ENCODE results near the gene PHC2. TPM values are rescaled to one million over a fixed set of nuclear protein-coding genes. Genes with fewer than 3 reads are reported as not detected.

Gene PHC2
- total and polyA plus RNA-seq, 2 of the 13 experiments (the other 11 are each of a cell fraction or from before 2014, with no cell fraction given): 52.5 to 84.9 TPM

DNA sequence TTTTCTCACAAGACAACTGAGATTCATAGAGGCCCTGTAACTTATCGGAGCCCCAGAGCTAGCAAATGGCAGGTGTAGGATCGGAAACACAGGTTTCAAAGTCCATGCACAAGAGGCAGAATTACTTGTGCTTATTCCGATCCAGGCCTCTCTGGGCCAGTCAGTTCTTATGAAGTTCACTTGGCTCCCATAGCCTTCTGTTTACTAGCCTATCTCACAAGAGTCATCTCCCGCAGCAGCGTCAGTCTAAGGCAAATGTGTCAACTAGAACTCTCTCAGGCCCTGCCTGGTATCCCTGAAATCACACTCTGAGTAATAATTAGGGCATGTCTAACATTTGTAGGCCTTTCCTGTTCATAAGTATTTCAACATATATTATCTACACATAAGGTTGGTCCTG is 43.3 kb downstream of the PHC2 start:
- intact Hi-C loops (cut with micrococcal nuclease; ENCODE audit: unreplicated experiment) (no loop called here), in situ Hi-C loops (cut with HindIII; ENCODE audit: extremely low pct_ligation_motif_present, low pct_unique_long_range_greater_than_20kb) (no loop called here)
- H3K79me2 ChIP-seq (ENCODE audit: insufficient read depth, low read length): no peaks in the 10 kb centered on the region
- no peak overlapping the region for H3K4me3 ChIP-seq (replicated peaks in 1 of 3; ENCODE audit: insufficient read depth in 1 of 3, low read depth in 2 of 3, low read length in 3 of 3)
- FAIRE-seq (no peak), DNase-seq (ENCODE audit: low spot score) (no peak), ATAC-seq (no peak)
- no peak overlapping the region for H2AFZ ChIP-seq (ENCODE audit: low read length)
- H4K20me1 ChIP-seq (ENCODE audit: insufficient read depth, low read length): no peaks in the 10 kb centered on the region
- ChIA-PET CTCF (ENCODE audit: low intra/inter-chr PET ratio, low total read pairs) (no interaction called here), POLR2A (no interaction called here)
- peaks cover 26% of the 10 kb centered on the region for H3K4me1 ChIP-seq (ENCODE audit: insufficient read depth, low read length)
- peaks cover 0 to 7% of the 10 kb centered on the region in 2 experiments; a peak in 3 of 5 replicates for H3K27me3 ChIP-seq (ENCODE audit: control insufficient read depth in 1 of 2, insufficient read depth in 2 of 2, low read length in 2 of 2)
- H3K27ac ChIP-seq (ENCODE audit: extremely low read length, insufficient read depth, low read length): no peak overlapping the region
- no TSS peak for BruUV-seq (replicated peaks)
- no peaks in the 10 kb centered on the region for H3K36me3 ChIP-seq (replicated peaks in 1 of 2; ENCODE audit: control insufficient read depth in 1 of 2, insufficient read depth in 2 of 2, low read length in 2 of 2)
- H3K9ac ChIP-seq (ENCODE audit: insufficient read depth, low read depth, low read length): no peak overlapping the region
- H3K9me3 ChIP-seq (ENCODE audit: low read length): no peaks in the 10 kb centered on the region
- H3K4me2 ChIP-seq (ENCODE audit: low read depth, low read length): no peak overlapping the region
- WGBS (ENCODE audit: low lambda C conversion rate): 33% methylated on average over 5 of the region's 5 CpGs
- TF ChIP-seq, protein P1, sequence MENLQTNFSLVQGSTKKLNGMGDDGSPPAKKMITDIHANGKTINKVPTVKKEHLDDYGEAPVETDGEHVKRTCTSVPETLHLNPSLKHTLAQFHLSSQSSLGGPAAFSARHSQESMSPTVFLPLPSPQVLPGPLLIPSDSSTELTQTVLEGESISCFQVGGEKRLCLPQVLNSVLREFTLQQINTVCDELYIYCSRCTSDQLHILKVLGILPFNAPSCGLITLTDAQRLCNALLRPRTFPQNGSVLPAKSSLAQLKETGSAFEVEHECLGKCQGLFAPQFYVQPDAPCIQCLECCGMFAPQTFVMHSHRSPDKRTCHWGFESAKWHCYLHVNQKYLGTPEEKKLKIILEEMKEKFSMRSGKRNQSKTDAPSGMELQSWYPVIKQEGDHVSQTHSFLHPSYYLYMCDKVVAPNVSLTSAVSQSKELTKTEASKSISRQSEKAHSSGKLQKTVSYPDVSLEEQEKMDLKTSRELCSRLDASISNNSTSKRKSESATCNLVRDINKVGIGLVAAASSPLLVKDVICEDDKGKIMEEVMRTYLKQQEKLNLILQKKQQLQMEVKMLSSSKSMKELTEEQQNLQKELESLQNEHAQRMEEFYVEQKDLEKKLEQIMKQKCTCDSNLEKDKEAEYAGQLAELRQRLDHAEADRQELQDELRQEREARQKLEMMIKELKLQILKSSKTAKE (CRISPR knock-in tag; IDR thresholded peaks at IDR 0.05; ENCODE audit: borderline replicate concordance): no peak
- TF ChIP-seq ZBTB42 (CRISPR knock-in tag; IDR thresholded peaks at IDR 0.05) (no peak), NR2F1 (CRISPR knock-in tag; IDR thresholded peaks at IDR 0.05) (no peak), TGIF2 (CRISPR knock-in tag; IDR thresholded peaks at IDR 0.05) (no peak), POLR2G (IDR thresholded peaks at IDR 0.05; ENCODE audit: low read depth, low read length) (no peak), ZNF83 (CRISPR knock-in tag; IDR thresholded peaks at IDR 0.05; ENCODE audit: borderline replicate concordance) (no peak), SATB2 (CRISPR knock-in tag; IDR thresholded peaks at IDR 0.05) (no peak)
- TF ChIP-seq, protein P2, sequence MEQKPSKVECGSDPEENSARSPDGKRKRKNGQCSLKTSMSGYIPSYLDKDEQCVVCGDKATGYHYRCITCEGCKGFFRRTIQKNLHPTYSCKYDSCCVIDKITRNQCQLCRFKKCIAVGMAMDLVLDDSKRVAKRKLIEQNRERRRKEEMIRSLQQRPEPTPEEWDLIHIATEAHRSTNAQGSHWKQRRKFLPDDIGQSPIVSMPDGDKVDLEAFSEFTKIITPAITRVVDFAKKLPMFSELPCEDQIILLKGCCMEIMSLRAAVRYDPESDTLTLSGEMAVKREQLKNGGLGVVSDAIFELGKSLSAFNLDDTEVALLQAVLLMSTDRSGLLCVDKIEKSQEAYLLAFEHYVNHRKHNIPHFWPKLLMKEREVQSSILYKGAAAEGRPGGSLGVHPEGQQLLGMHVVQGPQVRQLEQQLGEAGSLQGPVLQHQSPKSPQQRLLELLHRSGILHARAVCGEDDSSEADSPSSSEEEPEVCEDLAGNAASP (CRISPR knock-in tag; IDR thresholded peaks at IDR 0.05; ENCODE audit: borderline replicate concordance): no peak
- TF ChIP-seq, protein P3, sequence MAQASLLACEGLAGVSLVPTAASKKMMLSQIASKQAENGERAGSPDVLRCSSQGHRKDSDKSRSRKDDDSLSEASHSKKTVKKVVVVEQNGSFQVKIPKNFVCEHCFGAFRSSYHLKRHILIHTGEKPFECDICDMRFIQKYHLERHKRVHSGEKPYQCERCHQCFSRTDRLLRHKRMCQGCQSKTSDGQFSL (CRISPR knock-in tag; IDR thresholded peaks at IDR 0.05): no peak
- TF ChIP-seq, protein P4, sequence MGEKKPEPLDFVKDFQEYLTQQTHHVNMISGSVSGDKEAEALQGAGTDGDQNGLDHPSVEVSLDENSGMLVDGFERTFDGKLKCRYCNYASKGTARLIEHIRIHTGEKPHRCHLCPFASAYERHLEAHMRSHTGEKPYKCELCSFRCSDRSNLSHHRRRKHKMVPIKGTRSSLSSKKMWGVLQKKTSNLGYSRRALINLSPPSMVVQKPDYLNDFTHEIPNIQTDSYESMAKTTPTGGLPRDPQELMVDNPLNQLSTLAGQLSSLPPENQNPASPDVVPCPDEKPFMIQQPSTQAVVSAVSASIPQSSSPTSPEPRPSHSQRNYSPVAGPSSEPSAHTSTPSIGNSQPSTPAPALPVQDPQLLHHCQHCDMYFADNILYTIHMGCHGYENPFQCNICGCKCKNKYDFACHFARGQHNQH (CRISPR knock-in tag; IDR thresholded peaks at IDR 0.05): no peak

Measured in HepG2 (cell line).